AG04450 (cell line): Measurements from ENCODE around the gene MESP2. TPM values are rescaled to one million over a fixed set of nuclear protein-coding genes. Genes with fewer than 3 reads are reported as not detected.

Experiments
- CTCF ChIA-PET: fragments of 300-600, 350-600 bp; formaldehyde crosslinking; extraction: SDS; loops from one replicate; lab custom pipeline; 2022; ENCODE audit warnings: antibody characterized with exemption, inconsistent platforms; lab: Charles Lee
- POLR2A ChIA-PET: fragments of 350-600 bp; formaldehyde crosslinking; extraction: SDS; loops from one replicate; lab custom pipeline; 2021; ENCODE audit warnings: antibody characterized with exemption, inconsistent platforms; lab: Yijun Ruan, JAX
- DNase-seq: peaks from one replicate; pipeline ENCODE4 v3.0.0-alpha.2; 2011; ENCODE audit warnings: low read depth, low spot score
- H3K27ac ChIP-seq: one replicate; pipeline ENCODE4 v1.5.1; 2012; ENCODE audit warnings: low read depth, low read length, control low read depth
- H3K27me3 ChIP-seq: one replicate; pipeline ENCODE4 v1.6.0; 2012; ENCODE audit warnings: low read length; ENCODE audit not compliant: control insufficient read depth, insufficient read depth
- H3K4me3 ChIP-seq: 2 replicates; pipeline ENCODE4 v1.5.1; 2011; ENCODE audit warnings: mild to moderate bottlenecking, low read depth, low read length, control low read depth
- H3K9me3 ChIP-seq: 2 replicates; pipeline ENCODE4 v1.5.1; 2012; ENCODE audit warnings: low read length; ENCODE audit not compliant: control insufficient read depth, insufficient read depth
- polyA plus RNA-seq: library from polyadenylated mRNA; depleted of rRNA; stranded (reverse); fragments of >200 nt; gene quantifications from 2 replicates; pipeline ENCODE4 v1.2.3, GENCODE V29; 2011
- TF ChIP-seq, protein P1 (sequence below): IDR thresholded peaks from 2 replicates; pipeline ENCODE4 v1.5.1; 2011; ENCODE audit warnings: low read depth, low read length, control low read depth, inconsistent platforms

MESP2 gene
- polyA plus RNA-seq, 1 experiment = 0.20 TPM

DNA sequence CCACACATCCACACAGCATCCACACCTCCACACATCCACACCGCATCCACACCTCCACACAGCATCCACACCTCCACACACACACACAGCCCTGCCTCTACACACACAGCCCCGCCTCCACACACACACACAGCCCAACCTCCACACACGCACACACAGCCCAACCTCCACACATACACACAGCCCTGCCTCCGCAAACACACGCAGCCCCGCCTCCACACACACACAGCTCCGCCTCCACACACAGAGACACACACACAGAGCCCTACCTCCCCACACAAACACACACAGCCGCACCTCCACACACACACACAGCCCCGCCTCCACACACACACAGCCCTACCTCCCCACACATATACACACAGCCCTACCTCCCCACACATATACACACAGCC lies 29.7 kb upstream of the MESP2 start:
- H3K4me3 ChIP-seq = no peak overlapping the region
- POLR2A ChIA-PET = no interaction called here
- H3K27ac ChIP-seq = no peak overlapping the region
- H3K9me3 ChIP-seq = no peaks in the 10 kb centered on the region; the same call in 1 of the 2 replicates
- CTCF ChIA-PET = interaction anchor here (0.6 to 19.0 kb wide), 2 partner anchors 8 to 129 kb away, joined by 3 to 498 read pairs; no protein-coding TSS in a partner anchor
- no peak for DNase-seq
- TF ChIP-seq, protein P1, sequence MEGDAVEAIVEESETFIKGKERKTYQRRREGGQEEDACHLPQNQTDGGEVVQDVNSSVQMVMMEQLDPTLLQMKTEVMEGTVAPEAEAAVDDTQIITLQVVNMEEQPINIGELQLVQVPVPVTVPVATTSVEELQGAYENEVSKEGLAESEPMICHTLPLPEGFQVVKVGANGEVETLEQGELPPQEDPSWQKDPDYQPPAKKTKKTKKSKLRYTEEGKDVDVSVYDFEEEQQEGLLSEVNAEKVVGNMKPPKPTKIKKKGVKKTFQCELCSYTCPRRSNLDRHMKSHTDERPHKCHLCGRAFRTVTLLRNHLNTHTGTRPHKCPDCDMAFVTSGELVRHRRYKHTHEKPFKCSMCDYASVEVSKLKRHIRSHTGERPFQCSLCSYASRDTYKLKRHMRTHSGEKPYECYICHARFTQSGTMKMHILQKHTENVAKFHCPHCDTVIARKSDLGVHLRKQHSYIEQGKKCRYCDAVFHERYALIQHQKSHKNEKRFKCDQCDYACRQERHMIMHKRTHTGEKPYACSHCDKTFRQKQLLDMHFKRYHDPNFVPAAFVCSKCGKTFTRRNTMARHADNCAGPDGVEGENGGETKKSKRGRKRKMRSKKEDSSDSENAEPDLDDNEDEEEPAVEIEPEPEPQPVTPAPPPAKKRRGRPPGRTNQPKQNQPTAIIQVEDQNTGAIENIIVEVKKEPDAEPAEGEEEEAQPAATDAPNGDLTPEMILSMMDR = no peak
- H3K27me3 ChIP-seq = peaks cover 46% of the 10 kb centered on the region

DNA sequence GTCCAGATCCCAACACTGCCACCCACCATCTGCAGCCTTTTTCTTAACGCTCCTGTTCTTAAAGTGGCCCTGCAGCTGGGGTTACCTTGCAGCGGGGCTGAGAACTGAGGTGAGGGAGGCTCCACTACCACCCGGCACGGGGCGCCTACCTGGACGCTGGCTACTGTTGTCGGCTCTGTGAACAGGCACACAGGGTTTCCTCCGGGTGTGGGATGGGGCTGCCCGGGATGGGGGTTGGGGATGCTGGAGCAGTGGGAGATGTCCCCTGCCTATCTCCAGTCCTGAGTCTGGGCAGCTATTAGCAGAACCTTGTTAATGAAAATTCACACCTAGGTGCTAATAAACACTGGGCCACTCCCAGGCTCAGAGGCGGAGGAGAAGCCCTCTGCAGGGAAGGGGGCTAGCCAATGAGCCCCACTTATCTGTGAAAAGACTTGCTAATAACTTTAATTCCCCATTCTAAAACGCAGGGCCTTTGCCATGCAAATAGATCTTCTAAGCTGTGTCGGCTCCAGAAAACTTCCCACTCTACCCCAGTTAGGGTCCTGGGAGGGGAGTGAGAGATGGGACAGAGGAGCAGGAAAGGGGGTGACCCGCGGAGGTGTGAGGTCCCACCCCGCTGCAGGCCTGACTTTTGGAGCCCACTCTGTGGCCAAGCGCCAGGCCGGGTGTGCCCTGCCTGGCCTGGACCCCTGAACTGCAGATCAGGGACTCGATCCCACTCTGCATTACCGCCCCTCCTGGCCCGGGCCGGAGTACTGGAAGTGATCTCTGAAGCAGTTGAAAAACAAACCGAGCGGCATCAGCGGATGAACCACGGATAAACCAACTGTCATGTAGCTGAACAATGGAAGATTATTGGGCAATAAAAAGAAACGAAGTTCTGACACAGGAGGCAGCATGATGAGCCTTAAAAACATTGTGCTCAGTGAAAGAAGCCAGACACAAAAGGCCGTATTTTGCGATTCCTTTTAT lies 28.1 kb upstream of the MESP2 start:
- ChIA-PET CTCF (interaction anchor here (0.6 to 19.0 kb wide), 3 partner anchors 128 to 370 kb away, joined by 3 to 498 read pairs (median 3); no protein-coding TSS in a partner anchor), POLR2A (no interaction called here)
- Histone ChIP-seq H3K27me3 (peaks cover 44% of the 10 kb centered on the region), H3K4me3 (no peak overlapping the region), H3K27ac (no peak overlapping the region), H3K9me3 (no peaks in the 10 kb centered on the region; the same call in 1 of the 2 replicates)
- TF ChIP-seq, protein P1 = no peak
- DNase-seq = no peak

DNA sequence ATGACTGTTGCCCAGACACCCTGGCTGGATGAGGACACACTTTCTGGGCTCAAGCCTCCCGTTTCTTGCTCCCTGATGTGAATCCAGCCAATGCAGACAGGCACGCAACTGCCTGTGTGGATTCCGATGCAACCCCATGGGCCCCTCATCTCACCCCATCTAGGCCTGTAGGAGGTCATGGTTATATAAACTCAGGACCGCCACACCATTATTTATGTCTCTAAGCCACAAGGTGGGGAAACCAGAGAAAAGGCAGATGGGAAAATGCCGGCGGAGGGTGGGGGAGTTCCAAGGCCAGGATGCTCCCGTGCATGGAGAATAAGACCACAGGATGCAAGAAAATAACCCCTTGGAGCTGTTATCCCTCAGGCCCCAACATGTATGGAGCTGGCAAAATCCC lies 27.1 kb upstream of the MESP2 start:
- no peak for DNase-seq
- CTCF ChIA-PET = interaction anchor here (1.9 to 19.0 kb wide), 2 partner anchors 126 to 139 kb away, joined by 13 to 498 read pairs; no protein-coding TSS in a partner anchor
- no peak overlapping the region for H3K27ac ChIP-seq
- H3K27me3 ChIP-seq = peaks cover 40% of the 10 kb centered on the region
- POLR2A ChIA-PET = no interaction called here
- TF ChIP-seq, protein P1 = no peak
- H3K9me3 ChIP-seq = no peaks in the 10 kb centered on the region; the same call in 1 of the 2 replicates
- H3K4me3 ChIP-seq = no peak overlapping the region

DNA sequence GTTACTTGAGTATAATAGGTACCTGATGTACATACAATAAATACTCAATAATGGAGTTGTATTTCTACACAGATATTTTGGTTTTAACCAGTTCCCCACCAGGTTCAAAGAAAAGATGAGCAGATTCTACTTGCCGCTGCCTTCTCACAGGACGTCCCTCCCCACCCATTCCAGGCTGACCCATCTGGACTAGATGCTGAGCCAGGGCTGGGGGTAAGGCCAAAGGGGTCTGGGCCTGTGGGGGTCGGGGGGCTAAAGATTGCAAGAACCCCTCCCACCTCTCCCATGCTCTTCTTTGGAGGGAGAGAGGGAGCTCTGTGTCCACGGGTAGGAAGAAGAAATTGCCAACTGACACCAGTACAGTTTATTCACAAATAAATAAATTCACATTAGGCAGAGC lies 26.6 kb upstream of the MESP2 start:
- H3K9me3 ChIP-seq = no peaks in the 10 kb centered on the region; the same call in 1 of the 2 replicates
- no peak for DNase-seq
- POLR2A ChIA-PET = no interaction called here
- H3K4me3 ChIP-seq = no peak overlapping the region
- TF ChIP-seq, protein P1 = no peak
- CTCF ChIA-PET = interaction anchor here (1.0 to 19.0 kb wide), 3 partner anchors 9 to 139 kb away, joined by 6 to 498 read pairs (median 13); no protein-coding TSS in a partner anchor
- H3K27me3 ChIP-seq = peaks cover 40% of the 10 kb centered on the region
- no peak overlapping the region for H3K27ac ChIP-seq
